Smooth muscle cell (in vitro differentiated cells): ENCODE results near the gene SLC52A3. TPM values are rescaled to one million over a fixed set of nuclear protein-coding genes. Genes with fewer than 3 reads are reported as not detected.

Experiments used
- DNase-seq: peaks from one replicate; lab custom pipeline; 2025; ENCODE audit not compliant: unreplicated experiment; lab: John Stamatoyannopoulos, UW
- H2AFZ ChIP-seq: fragments of 200-600 bp; sonication (generic); 2 replicates; pipeline ENCODE4 v1.6.0; 2016; ENCODE audit warnings: antibody characterized with exemption, low read depth, mild to moderate bottlenecking
- H3F3A ChIP-seq: fragments of 200-600 bp; sonication (generic); 2 replicates; pipeline ENCODE4 v1.6.0; 2017; ENCODE audit warnings: antibody characterized with exemption, low read depth
- H3K27ac ChIP-seq: fragments of 200-600 bp; sonication (generic); 2 replicates; pipeline ENCODE4 v1.5.1; 2016; ENCODE audit warnings: low read depth, mild to moderate bottlenecking
- H3K27me3 ChIP-seq: fragments of 200-600 bp; sonication (generic); 2 replicates; pipeline ENCODE4 v1.6.1; 2016; ENCODE audit warnings: low read depth, mild to moderate bottlenecking
- H3K36me3 ChIP-seq: fragments of 200-600 bp; sonication (generic); 2 replicates; pipeline ENCODE4 v1.5.1; 2016; ENCODE audit warnings: low read depth
- H3K4me1 ChIP-seq: fragments of 200-600 bp; sonication (generic); 2 replicates; pipeline ENCODE4 v1.5.1; 2016; ENCODE audit warnings: low read depth
- H3K4me2 ChIP-seq: fragments of 200-600 bp; sonication (generic); 2 replicates; pipeline ENCODE4 v1.6.0; 2016; ENCODE audit warnings: mild to moderate bottlenecking
- H3K4me3 ChIP-seq: fragments of 200-600 bp; sonication (generic); 2 replicates; pipeline ENCODE4 v1.5.1; 2016; ENCODE audit warnings: mild to moderate bottlenecking
- H3K79me2 ChIP-seq: fragments of 200-600 bp; sonication (generic); 2 replicates; pipeline ENCODE4 v1.6.0; 2016; ENCODE audit warnings: low read depth, mild to moderate bottlenecking
- H3K9ac ChIP-seq: fragments of 200-600 bp; sonication (generic); 2 replicates; pipeline ENCODE4 v1.6.0; 2016; ENCODE audit warnings: low read depth
- H3K9me3 ChIP-seq: fragments of 200-600 bp; sonication (generic); replicated peaks from 2 replicates; pipeline ENCODE4 v1.5.1; 2016; ENCODE audit warnings: low read depth
- H4K20me1 ChIP-seq: fragments of 200-600 bp; sonication (generic); 2 replicates; pipeline ENCODE4 v1.6.0; 2016; ENCODE audit warnings: low read depth
- WGBS: methylation state at CpG from one replicate; pipeline ENCODE4 v1.1.7; 2016; ENCODE audit warnings: low lambda C conversion rate; 5-methylcytosine and 5-hydroxymethylcytosine counted together
- polyA plus RNA-seq: library from polyadenylated mRNA; unstranded; fragments of >200 nt; fragmentation: Nextera tagmentation; extraction: Ambion mirVana; gene quantifications from 2 replicates; pipeline ENCODE4 v1.2.1, GENCODE V29; 2016
- total RNA-seq: library from RNA; depleted of rRNA; stranded (reverse); fragments of >200 nt; gene quantifications from 2 replicates; pipeline ENCODE4 v1.2.3, GENCODE V29; 2014
- TF ChIP-seq, protein P1 (sequence below): fragments of 200-600 bp; sonication (generic); IDR thresholded peaks from 2 replicates; pipeline ENCODE4 v1.5.1; 2017; ENCODE audit warnings: borderline replicate concordance, mild to moderate bottlenecking, antibody characterized with exemption; ENCODE audit not compliant: insufficient read depth, poor library complexity, severe bottlenecking

The SLC52A3 gene
- total and polyA plus RNA-seq, 2 experiments from 2014 or later: 0.36 TPM; not detected in 1

- no peaks in the 10 kb centered on the region for H3K9me3 ChIP-seq
- DNase-seq: no peak
- no peaks in the 10 kb centered on the region for H3F3A ChIP-seq
- no peak overlapping the region for H3K4me3 ChIP-seq
- no peaks in the 10 kb centered on the region for H3K36me3 ChIP-seq
- no peak overlapping the region for H3K27ac ChIP-seq
- H3K27me3 ChIP-seq: peaks cover 41% of the 10 kb centered on the region
- WGBS: 78% methylated on average over 7 of the region's 8 CpGs
- no peak overlapping the region for H3K4me2 ChIP-seq
- no peak overlapping the region for H2AFZ ChIP-seq
- TF ChIP-seq, protein P1, sequence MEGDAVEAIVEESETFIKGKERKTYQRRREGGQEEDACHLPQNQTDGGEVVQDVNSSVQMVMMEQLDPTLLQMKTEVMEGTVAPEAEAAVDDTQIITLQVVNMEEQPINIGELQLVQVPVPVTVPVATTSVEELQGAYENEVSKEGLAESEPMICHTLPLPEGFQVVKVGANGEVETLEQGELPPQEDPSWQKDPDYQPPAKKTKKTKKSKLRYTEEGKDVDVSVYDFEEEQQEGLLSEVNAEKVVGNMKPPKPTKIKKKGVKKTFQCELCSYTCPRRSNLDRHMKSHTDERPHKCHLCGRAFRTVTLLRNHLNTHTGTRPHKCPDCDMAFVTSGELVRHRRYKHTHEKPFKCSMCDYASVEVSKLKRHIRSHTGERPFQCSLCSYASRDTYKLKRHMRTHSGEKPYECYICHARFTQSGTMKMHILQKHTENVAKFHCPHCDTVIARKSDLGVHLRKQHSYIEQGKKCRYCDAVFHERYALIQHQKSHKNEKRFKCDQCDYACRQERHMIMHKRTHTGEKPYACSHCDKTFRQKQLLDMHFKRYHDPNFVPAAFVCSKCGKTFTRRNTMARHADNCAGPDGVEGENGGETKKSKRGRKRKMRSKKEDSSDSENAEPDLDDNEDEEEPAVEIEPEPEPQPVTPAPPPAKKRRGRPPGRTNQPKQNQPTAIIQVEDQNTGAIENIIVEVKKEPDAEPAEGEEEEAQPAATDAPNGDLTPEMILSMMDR: no peak
- H3K4me1 ChIP-seq: no peaks in the 10 kb centered on the region
- H3K79me2 ChIP-seq: no peaks in the 10 kb centered on the region
- H3K9ac ChIP-seq: no peak overlapping the region
- no peaks in the 10 kb centered on the region for H4K20me1 ChIP-seq
These were observed 44.5 kb downstream of the SLC52A3 start for GRCh38 chr20:723756-724155.

DNA sequence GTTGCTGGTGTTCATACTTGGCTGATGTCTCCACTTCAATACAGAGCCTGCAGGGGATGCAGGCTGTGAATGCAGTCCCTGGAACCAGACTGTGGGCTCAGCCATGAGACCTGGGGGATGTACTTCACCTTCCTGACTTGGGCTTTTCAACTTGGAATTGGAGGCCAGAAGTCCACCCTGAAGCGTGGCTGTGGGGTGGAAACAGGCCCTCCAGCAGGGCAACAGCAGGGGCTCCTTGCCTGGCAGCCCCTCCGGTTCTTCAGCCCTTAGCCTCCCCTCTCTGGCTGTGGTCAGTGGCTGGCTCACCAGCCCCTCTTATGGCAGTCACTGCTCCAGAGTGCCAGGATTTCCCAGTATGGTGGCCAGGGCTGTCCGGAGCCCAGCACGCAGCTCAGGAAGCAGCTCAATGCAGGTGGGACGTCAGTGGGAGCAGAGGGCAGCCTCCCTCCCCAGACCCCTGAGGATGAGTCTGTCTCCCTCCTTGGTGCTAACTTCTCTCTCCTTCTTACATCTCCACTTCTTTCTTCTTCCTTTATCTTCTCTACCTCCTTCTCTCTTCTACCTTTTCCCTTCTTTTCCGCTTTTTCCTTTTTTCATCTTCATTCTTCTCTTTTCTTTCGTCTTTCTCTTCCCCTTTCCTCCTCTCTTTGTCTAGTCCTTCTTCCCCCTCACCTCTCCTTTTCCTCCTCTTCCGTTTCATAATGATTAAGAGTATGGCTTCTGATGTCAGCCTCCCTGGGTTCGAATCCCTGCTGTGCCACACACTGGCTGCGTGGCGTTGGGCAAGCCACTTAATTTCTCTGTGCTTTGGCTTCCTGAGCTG, 45.3 kb downstream of the SLC52A3 start:
- no peaks in the 10 kb centered on the region for H3K9me3 ChIP-seq
- WGBS: 89% methylated on average over 11 of the region's 11 CpGs
- H3K79me2 ChIP-seq: no peaks in the 10 kb centered on the region
- DNase-seq: no peak
- TF ChIP-seq, protein P1: no peak
- no peak overlapping the region for H2AFZ ChIP-seq
- H3K36me3 ChIP-seq: no peaks in the 10 kb centered on the region
- no peak overlapping the region for H3K4me2 ChIP-seq
- H3F3A ChIP-seq: no peaks in the 10 kb centered on the region
- H4K20me1 ChIP-seq: no peaks in the 10 kb centered on the region
- peaks cover 35% of the 10 kb centered on the region for H3K27me3 ChIP-seq
- H3K9ac ChIP-seq: no peak overlapping the region
- H3K27ac ChIP-seq: no peak overlapping the region
- H3K4me1 ChIP-seq: no peaks in the 10 kb centered on the region
- no peak overlapping the region for H3K4me3 ChIP-seq

- Histone ChIP-seq H3K27ac (no peak overlapping the region), H3K9ac (no peak overlapping the region), H3K4me1 (no peaks in the 10 kb centered on the region), H3F3A (no peaks in the 10 kb centered on the region), H3K4me2 (no peak overlapping the region), H2AFZ (no peak overlapping the region), H3K36me3 (no peaks in the 10 kb centered on the region), H3K79me2 (no peaks in the 10 kb centered on the region), H3K27me3 (peaks cover 29% of the 10 kb centered on the region), H3K4me3 (no peak overlapping the region), H3K9me3 (no peaks in the 10 kb centered on the region), H4K20me1 (no peaks in the 10 kb centered on the region)
- WGBS: 93% methylated on average over 4 of the region's 4 CpGs
- TF ChIP-seq, protein P1: no peak
- no peak for DNase-seq
These were observed 46.4 kb downstream of the SLC52A3 start for GRCh38 chr20:721876-722275.

DNA sequence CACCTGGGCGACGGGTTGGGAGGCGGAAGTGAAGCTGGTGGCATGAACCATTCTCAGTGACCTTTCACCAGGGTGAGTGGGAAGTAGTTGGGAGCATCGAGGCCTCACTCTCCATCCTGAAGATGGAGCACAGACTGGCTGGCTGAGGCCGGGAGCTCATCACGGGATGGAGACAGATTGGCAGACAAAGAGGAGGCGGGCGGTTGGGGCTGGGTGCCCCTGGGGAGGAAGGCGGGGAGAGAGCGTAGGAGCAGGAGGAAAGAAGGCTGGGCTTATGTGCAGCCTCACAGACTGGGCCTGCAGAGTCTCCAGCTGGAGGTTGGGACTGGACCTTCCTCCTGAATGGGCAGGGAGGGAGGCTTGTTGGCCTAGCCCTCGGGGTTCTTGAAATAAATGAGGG, 48.5 kb downstream of the SLC52A3 start:
- no peaks in the 10 kb centered on the region for H3K79me2 ChIP-seq
- TF ChIP-seq, protein P1: no peak
- H3K9ac ChIP-seq: no peak overlapping the region
- H3K4me3 ChIP-seq: no peak overlapping the region
- H3K27ac ChIP-seq: no peak overlapping the region
- WGBS: 86% methylated on average over 11 of the region's 11 CpGs
- no peaks in the 10 kb centered on the region for H4K20me1 ChIP-seq
- H2AFZ ChIP-seq: no peak overlapping the region
- H3K4me2 ChIP-seq: no peak overlapping the region
- no peaks in the 10 kb centered on the region for H3K36me3 ChIP-seq
- H3F3A ChIP-seq: no peaks in the 10 kb centered on the region
- no peak for DNase-seq
- H3K27me3 ChIP-seq: peaks cover 35% of the 10 kb centered on the region
- H3K9me3 ChIP-seq: no peaks in the 10 kb centered on the region
- H3K4me1 ChIP-seq: no peaks in the 10 kb centered on the region
